GM12873 (cell line): ENCODE data around the gene MAGEA1.

ENCODE experiments used
- CTCF ChIP-seq: IDR thresholded peaks from 2 replicates; pipeline ENCODE4 v1.5.1; 2012; ENCODE audit warnings: low read depth, mild to moderate bottlenecking, moderate library complexity, low read length, control low read depth; ENCODE audit not compliant: insufficient read depth; ENCODE audit errors: missing control alignments

The MAGEA1 gene

GRCh38 chrX:153184787-153185186 is 5.7 kb downstream of the MAGEA1 start:
- TF ChIP-seq CTCF: no peak

- no peak for TF ChIP-seq CTCF
These were observed 11.3 kb downstream of the MAGEA1 start for GRCh38 chrX:153190381-153190780.

- no peak for TF ChIP-seq CTCF
These were observed 21.4 kb downstream of the MAGEA1 start for GRCh38 chrX:153200462-153200861.

- no peak for TF ChIP-seq CTCF
These were observed 27.5 kb downstream of the MAGEA1 start for GRCh38 chrX:153206425-153207046.

- TF ChIP-seq CTCF: no peak
These were observed 30.3 kb downstream of the MAGEA1 start for GRCh38 chrX:153209347-153209746.

GRCh38 chrX:153214934-153215333 is 35.9 kb downstream of the MAGEA1 start:
- TF ChIP-seq CTCF: no peak

- no peak for TF ChIP-seq CTCF
These were observed 37.8 kb downstream of the MAGEA1 start for GRCh38 chrX:153216926-153217325.
